Glutamatergic neuron (in vitro differentiated cells): ENCODE measurements around the gene TACC2. TPM values are rescaled to one million over a fixed set of nuclear protein-coding genes. Genes with fewer than 3 reads are reported as not detected.
"Not testable (repeated sequence)": the region's sequence is repeated elsewhere in the genome, so short reads cannot be mapped to it uniquely, and the experiment has no call there.

ENCODE experiments used
- DNase-seq: peaks from one replicate; pipeline ENCODE4 v3.0.0; 2022
- H3K27ac Mint-ChIP-seq: one replicate; pipeline ENCODE4 v1.8.0; 2020; ENCODE audit warnings: mild to moderate bottlenecking, mixed read lengths, inconsistent platforms; ENCODE audit not compliant: unreplicated experiment
- H3K27me3 Mint-ChIP-seq: one replicate; pipeline ENCODE4 v1.8.0; 2020; ENCODE audit warnings: mild to moderate bottlenecking, moderate library complexity, mixed read lengths, inconsistent platforms; ENCODE audit not compliant: unreplicated experiment
- H3K36me3 Mint-ChIP-seq: one replicate; pipeline ENCODE4 v1.8.0; 2020; ENCODE audit warnings: mild to moderate bottlenecking, mixed read lengths, inconsistent platforms; ENCODE audit not compliant: unreplicated experiment
- H3K4me1 Mint-ChIP-seq: one replicate; pipeline ENCODE4 v1.8.0; 2020; ENCODE audit warnings: mild to moderate bottlenecking, low read depth, mixed read lengths, inconsistent platforms; ENCODE audit not compliant: unreplicated experiment
- H3K4me3 Mint-ChIP-seq: one replicate; pipeline ENCODE4 v1.8.0; 2020; ENCODE audit warnings: mild to moderate bottlenecking, mixed read lengths, inconsistent platforms; ENCODE audit not compliant: unreplicated experiment
- H3K9me3 Mint-ChIP-seq: one replicate; pipeline ENCODE4 v1.8.0; 2020; ENCODE audit warnings: mild to moderate bottlenecking, moderate library complexity, mixed read lengths, inconsistent platforms; ENCODE audit not compliant: unreplicated experiment
- CTCF ChIP-seq: fragments of 200-600 bp; sonication (generic); IDR thresholded peaks from one replicate; pipeline ENCODE4 v1.5.0; 2021; ENCODE audit not compliant: partially characterized antibody, unreplicated experiment
- total RNA-seq: library from RNA; stranded (reverse); fragmentation: NEBNext Ultra II Directional; extraction: Animal tissue kit (Norgen Biotek cat#: 25700); gene quantifications from one replicate; pipeline ENCODE4 v1.2.1, GENCODE V29; 2021; ENCODE audit not compliant: unreplicated experiment

The TACC2 gene
- total RNA-seq, 1 donor from 2014 or later: 499 TPM

- no peaks in the 10 kb centered on the region for H3K9me3 Mint-ChIP-seq
- H3K27ac Mint-ChIP-seq: no peak overlapping the region
- no peak overlapping the region for H3K4me3 Mint-ChIP-seq
- no peaks in the 10 kb centered on the region for H3K4me1 Mint-ChIP-seq
- no peaks in the 10 kb centered on the region for H3K27me3 Mint-ChIP-seq
- H3K36me3 Mint-ChIP-seq: no peaks in the 10 kb centered on the region
- TF ChIP-seq CTCF: no peak
- no peak for DNase-seq
Measured at GRCh38 chr10:121961456-121961855, 27.5 kb upstream of the TACC2 start.

- TF ChIP-seq CTCF: no peak
- Mint-ChIP-seq H3K27me3 (no peaks in the 10 kb centered on the region), H3K36me3 (no peaks in the 10 kb centered on the region), H3K27ac (no peak overlapping the region), H3K9me3 (no peaks in the 10 kb centered on the region), H3K4me1 (no peaks in the 10 kb centered on the region), H3K4me3 (no peak overlapping the region)
- DNase-seq: no peak
Measured at GRCh38 chr10:121965996-121966395, 23.0 kb upstream of the TACC2 start.

GRCh38 chr10:121969086-121969485 lies 19.9 kb upstream of the TACC2 start:
- not testable (repeated sequence) for H3K27ac Mint-ChIP-seq, H3K36me3 Mint-ChIP-seq, DNase-seq, H3K4me3 Mint-ChIP-seq, H3K4me1 Mint-ChIP-seq, H3K9me3 Mint-ChIP-seq, H3K27me3 Mint-ChIP-seq

- no peak for DNase-seq
- peaks cover 11% of the 10 kb centered on the region for H3K36me3 Mint-ChIP-seq
- no peak overlapping the region for H3K27ac Mint-ChIP-seq
- peak overlapping the region; percentile 88 for H3K4me3 Mint-ChIP-seq
- H3K27me3 Mint-ChIP-seq: peaks cover 5% of the 10 kb centered on the region
- no peak for TF ChIP-seq CTCF
- peaks cover 7% of the 10 kb centered on the region for H3K4me1 Mint-ChIP-seq
- peaks cover 8% of the 10 kb centered on the region for H3K9me3 Mint-ChIP-seq
Measured at GRCh38 chr10:121974019-121974534, 14.9 kb upstream of the TACC2 start.

GRCh38 chr10:121974535-121975294 lies 14.2 kb upstream of the TACC2 start, which contains the start of gene NSMCE4A:
Gene NSMCE4A, minus strand, starts transcription at chr10:121975217. Its CDS starts 52 bp downstream, at chr10:121975165.
- peaks cover 5% of the 10 kb centered on the region for H3K27me3 Mint-ChIP-seq
- H3K36me3 Mint-ChIP-seq: peaks cover 11% of the 10 kb centered on the region
- no peak for TF ChIP-seq CTCF
- no peak within 1 kb of the TSS for H3K27ac Mint-ChIP-seq
- DNase-seq: peak; percentile 88
- peaks cover 8% of the 10 kb centered on the region for H3K9me3 Mint-ChIP-seq
- peak within 1 kb of the TSS; percentile 88 for H3K4me3 Mint-ChIP-seq
- H3K4me1 Mint-ChIP-seq: peaks cover 7% of the 10 kb centered on the region
